HG03378 (cell line): ENCODE results near the gene CAP1.

Experiments used
- ATAC-seq: cut with Tn5 transposase; IDR thresholded peaks from one replicate; pipeline ENCODE4 v1.9.1; 2021; ENCODE audit warnings: mild to moderate bottlenecking, moderate library complexity; ENCODE audit not compliant: unreplicated experiment

The CAP1 gene

DNA sequence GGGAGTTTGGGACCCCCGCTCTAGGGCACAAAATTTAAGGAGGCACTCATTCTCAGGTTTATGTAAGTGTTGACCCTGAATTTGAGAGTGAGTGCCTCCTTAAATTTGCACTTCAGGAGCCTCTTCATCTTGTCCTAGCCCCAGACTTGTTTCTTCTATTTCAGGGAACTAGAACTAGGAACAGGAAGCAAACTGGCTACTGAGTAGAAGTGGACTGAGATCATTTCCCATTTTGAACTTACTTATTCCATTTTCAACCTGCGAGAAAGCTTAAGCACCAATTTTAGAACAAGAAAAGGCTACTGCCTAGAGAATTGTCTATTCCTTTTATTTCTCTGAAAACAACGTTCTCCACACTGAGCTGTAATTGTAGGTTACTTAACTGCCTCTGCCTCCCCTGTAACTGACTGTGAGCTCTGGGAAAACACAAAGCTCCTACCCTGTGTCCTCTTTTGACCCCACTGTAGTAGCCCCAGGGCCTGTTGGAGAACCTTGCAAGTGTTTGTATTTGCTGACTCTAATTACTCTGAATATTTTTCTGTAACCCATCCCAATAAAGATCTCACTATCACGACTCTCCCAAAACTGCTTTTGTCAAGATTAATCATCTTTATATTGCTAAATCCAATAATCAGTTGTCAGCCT is 54.1 kb downstream of the CAP1 start:
- no peak for ATAC-seq

DNA sequence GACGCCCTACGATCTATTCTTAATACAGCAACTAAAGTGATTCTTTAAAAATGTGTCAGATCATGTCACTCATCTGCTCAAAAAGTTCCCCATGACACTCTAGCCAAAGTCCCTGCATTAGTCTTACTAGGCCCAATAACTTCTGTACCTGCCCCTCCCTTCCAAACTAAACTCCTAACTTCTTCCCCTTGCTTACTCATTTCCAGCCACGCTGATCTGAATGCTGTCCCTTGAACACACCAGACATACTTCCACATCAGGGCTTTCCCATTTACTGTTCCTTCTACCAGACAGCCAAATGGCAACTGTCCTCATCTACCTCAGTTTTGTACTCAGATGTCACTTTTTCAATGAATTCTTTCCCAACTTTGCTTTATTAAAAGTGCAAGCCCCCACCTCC is 55.3 kb downstream of the CAP1 start:
- no peak for ATAC-seq

DNA sequence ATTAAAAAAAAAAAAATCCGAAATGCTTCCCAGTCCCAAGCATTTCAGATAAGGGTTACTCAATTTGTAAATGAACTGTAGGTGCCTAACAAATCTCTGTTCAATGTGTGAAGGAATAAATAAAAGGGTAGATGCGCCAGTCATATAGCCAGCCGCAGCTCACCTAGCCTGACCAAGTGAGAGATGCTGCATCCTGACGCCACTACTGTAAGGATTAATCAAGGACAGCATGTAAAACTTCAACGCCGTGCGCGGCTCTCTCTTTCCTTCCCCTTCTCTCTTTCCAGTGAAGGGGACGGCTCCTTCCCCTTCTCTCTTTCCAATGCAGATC is 56.1 kb downstream of the CAP1 start:
- ATAC-seq: peak; percentile 20

DNA sequence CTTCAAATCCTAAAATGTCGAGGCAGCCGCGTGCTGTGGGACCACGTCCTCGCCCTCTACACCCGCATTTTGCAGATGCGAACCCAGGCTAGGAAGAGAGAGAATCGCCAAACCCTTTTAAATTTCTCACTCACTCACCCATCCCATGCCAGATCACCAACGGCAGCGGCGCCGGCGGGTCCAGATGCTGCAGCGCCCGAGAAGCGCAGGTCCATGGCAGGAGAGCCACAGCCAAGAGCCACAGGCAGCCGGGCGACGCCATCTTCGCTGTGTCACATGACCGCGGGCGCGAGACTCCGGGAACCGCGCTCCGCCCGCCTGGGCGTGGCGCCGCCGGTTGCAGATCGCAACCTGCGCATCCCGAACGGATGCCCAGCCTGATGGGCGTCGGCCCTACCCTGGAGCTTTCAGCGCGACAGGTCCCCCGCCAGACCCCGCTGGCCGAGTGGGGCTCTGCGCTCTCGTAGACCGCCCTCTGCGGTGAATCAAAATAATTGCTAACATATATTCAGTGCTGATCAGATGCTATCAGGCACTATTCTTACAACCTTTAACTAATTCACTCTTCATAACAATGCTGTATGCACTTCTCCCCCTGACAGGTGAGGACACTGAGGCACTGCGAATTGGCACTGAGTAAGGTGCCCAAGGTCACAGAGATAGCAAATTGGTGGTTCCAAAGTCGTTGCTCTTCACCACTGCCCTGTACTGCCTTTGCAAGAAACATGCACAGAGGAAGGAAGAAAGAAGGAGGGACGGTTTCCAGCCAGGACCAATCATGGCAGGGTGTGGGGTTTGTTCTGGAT is 56.7 kb downstream of the CAP1 start, which contains the start of gene PPT1:
Gene PPT1 (minus strand): TSS at position 276 of the 806 bp plus-strand sequence. CDS start 14 bp downstream, at position 262.
- ATAC-seq: peak; percentile 65

DNA sequence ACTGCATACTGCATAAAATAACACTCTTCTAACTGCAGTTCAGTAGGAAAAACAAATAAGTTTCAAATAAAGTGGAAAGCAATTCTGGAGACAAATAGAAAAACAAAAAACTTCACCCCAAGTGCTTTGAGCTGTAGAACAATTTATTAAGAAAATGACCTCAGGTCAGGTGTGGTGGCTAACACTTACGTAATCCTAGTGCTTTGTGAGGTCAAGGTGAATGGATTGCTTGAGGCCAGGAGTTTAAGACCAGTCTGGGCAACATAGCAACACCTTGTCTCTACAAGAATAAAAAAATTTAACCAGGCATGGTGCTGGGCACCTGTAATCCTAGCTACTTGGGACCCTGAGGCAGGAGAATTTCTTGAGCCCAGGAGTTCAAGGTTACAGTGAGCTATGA is 61.5 kb downstream of the CAP1 start:
- no peak for ATAC-seq

DNA sequence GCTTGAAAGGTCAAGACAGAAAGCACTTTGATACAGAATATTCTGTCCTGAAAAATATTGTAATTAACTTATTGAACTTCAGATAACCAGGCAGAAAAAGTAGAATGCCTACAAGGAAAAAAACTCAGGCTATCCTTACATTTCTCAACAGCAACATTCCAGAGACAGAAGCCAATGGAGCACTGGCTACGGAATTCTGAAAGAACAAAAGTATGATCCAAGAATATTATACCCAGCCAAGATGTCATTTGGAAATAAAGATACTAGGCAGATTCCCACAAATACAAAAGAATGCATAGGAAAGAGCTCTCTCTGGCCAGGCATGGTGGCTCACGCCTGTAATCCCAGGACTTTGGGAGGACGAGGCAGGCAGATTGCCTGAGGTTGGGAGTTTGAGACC is 62.4 kb downstream of the CAP1 start:
- ATAC-seq: no peak

DNA sequence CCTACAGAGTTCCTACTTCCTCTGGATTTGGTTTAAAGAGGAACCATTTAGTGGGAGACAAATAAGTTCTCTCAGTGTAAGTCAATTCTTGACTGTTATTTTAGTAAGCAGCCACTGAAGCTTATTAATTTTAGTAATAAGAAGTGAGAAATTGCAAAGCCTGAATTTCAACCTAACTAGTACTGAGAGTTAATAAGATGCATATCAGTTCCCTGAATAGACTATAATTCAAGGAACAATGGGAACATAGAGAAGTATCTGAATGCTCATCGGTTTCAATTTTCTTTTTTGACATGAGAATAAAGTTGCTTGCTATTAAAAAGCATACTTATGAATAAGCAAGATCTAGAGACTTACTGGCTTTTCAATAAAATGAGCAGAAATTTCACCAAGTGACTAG is 64.5 kb downstream of the CAP1 start:
- no peak for ATAC-seq

DNA sequence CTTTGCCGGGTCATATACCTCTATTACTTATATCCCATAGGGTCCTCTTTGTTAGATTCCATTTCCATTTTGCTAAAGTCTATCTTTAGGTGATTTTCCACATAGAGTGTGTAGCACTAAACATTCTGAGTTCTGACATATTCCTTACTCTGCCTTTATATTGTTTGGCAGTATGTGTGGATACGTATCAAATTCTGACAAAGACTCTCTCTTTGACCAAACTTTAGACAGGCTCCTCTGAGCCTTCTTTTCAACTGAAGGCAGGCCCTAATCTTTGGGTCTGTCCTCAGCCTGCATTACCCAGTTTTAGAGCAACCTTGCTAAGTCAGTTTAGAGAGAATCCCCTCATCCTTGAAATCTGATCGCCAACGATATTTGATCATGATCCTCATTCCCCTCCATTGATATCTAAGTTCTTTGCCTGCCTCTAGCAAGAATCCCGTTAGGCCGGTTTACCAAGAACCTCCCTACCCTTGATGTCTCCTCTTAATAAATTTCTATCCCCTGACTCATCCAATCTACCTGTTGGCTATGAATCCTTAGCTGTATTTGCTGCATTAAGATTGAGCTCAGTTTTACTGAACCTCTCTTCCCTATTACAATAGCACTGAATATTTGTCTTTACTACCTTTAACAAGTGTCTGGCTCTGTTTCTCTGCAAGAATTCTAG is 66.9 kb downstream of the CAP1 start:
- no peak for ATAC-seq

DNA sequence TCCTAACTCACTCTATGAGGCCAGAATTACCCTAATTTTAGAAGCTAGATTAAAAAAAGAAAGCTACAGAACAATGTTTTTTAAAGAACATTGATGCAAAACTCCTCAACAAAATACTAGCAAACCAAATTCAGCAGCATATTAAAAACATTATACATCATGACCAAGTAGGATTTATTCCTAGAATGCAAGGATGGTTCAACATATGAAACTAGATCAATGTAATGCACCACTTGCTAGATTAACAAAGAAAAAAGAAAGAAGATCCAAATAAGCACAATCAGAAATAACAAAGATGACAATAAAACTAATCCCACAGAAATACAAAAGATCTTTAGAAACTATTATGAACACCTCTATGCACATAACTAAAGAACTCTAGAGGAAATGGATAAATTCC is 69.9 kb downstream of the CAP1 start:
- no peak for ATAC-seq

DNA sequence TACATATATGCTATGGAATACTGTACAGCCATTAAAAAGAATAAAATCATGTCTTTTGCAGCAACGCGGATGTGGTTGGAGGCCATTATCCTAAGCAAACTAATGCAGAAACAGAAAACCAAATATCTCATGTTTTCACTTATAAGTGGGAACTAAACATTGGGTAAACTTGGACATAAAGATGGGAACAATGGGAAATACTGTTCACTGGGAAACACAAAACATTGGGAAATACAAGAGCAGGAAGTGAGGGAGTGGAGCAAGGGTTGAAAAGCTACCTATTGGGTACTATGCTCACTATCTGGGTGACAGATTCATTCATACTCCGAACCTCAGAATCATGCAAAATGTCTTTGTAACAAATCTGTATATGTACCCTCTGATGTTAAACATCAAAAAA is 73.9 kb downstream of the CAP1 start:
- ATAC-seq: no peak

DNA sequence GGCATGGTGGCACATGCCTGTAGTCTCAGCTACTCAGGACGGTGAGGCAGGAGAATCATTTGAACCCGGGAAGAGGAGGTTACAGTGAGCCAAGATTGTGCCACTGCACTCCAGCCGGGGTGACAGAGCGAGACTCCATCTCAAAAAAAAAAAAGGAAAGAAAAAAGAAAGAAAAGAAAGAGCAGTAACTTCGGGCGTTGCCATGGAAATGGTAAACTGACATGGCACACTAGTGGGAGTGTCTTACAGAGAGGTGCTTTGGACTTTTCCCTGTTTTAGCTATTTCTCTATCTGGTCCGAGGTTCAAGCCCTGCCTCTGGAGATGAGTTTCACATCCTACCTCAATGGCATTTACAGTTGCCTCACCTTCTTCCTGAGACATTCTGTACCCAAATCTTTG is 79.6 kb downstream of the CAP1 start:
- ATAC-seq: no peak
